ENCODE results near the gene SPPL3.

SPPL3 gene

DNA sequence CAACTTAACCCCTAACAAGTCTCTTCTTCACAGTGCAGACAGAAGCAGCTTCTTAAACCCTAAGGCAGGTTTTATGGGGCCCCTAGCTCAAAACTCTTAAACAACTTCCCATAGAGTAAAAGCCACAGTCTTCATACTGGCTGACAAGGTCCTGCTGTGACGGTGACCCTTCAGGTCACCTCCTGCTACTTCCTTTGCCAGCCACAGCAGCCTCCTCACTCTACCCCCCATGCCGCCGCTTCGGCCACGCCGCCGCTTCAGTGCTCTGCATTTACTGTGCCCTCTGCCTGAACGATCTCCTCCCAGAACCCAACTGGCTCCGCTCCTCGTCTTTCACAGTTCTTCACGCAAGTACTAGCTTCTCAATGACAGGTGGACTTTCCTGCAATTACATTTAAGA is 133.1 kb downstream of the SPPL3 start:
- DNase-seq = no peak

DNA sequence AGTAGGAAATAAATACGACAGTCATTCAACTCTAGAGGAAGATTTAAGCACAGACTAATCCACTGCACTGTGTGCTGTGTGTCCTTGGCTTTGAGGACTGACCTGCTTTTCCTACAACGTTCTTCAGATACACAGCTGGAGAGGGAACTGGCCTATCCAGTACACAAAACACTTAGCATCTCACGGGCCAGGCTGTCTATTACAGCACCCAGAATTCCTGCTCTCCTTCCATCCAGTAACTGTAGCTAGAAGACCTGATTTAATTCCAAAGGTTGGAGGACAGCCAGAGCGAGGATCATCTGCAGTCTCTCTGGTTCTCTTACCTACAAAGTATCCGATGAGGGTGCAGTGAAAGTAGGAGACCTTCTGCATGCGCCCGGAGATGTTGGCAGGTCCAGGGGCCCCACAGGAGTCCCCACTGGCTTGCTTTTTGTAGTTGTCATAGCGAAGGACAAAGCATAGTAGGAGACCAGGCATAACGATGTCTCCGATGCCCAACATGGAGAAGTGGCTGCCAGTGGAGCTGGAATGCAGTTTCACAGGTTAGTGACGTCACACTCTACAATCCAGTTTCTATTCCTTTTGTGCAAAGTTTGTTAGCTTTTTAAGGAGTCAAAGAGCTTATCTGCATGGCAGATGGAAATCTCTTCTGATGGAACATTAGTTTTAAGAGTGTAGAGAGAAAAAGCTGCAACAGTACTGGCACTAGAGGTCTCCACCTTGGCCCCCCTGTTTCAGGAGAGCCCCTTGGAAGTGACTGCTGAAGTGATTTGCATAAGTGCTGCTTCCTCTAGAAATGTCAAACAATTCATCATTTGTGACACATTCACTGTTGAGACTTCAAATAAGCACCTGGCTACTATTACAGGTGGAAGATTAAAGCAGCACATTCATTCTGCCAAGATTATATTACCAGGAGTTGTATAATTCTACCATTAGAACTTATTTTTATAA is 136.8 kb downstream of the SPPL3 start:
- DNase-seq = no peak

DNA sequence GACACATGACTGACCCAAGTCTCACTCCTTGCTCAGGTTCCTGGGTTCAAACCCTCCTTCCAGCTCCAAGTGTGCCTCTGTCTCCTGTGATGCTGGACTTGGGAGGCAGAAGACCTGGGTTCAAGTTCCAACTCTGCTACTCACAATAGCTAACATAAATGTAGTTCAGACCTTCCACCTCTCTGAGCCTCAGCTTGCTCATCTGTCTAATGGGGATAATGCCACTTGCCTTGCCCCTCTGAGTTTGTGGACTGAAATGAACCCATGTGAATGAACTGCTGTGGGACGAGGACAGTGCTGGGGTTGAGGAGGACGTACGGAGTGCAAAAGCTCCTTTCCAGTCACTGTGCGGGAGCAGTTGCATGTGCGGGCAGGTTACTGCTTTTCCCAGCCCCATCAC is 137.6 kb downstream of the SPPL3 start:
- DNase-seq = no peak

DNA sequence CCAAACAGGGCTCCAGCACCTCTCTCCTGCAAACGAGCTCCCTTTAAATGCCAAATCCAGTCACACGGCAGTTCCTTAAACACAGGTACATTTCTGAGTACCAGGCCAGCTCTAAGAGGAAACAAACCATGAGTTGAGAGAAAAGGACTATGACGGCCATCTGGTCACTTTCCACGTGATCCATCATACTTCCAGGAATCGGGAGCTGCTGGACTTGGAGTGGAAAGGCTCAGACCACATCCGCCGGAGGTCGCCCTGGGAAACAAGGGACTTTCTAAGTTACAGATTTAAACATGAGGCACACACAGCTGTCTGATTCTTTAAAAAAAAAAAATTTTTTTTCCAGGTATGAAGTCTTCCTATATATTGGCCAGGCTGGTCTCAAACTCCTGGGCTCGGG is 139.3 kb downstream of the SPPL3 start:
- no peak for DNase-seq

DNA sequence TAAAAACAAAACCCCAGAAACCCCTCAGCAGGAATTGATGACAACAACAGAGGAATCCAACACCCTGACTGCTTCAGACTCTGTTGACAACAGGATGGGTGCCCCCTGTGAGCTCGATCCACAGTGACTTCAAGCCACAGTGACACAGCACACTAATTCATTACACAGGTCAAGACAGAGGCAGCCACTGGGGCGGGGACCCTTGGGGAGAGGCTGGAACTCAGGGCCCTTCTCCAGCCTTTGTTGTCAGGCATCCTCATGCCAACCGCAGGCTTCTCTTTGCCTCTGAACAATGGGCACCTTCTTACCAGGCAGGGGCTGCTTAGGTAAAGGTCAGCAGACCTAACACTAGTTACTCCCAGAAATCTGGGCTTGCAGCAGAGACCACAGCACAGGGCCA is 140.9 kb downstream of the SPPL3 start:
- no peak for DNase-seq

DNA sequence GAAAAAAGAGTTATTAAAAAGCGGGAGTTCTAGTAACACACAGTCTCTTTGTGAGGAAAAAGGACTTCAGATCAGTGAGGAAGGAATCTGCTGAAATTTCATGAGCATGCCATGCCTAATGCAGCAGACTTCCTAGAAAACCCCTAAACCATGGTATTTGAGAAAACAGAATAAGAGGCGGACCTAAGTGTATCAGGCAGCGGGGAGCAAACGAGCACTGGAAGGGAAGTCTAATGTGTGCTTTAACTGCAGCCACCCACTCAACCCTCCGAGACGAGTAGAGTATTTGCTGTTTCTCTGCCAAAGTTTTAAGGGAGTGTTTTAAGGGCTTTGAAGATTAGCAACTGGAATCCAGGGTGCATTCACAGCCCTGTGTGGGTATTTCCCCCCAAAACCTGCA is 142.1 kb downstream of the SPPL3 start:
- DNase-seq = no peak

DNA sequence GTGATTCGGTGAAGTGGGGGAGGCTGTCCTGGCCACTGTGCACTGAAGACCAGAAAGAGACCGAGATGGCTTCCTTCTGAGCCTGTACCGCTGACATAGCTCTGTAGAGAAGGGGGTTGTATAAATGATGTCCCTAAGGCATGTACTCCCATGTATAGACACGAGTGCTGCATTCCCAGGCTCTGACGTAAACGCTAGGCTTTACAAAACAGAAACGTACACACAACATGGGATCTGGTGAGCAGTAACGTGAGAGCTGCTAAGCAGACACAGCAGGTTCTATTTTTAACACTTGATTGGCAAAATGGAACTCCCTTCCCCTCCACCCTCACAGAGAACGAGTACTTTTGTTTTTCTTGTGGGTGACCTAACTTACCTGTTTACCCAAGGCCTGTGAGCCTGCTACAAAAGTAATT is 142.6 kb downstream of the SPPL3 start:
- no peak for DNase-seq

DNA sequence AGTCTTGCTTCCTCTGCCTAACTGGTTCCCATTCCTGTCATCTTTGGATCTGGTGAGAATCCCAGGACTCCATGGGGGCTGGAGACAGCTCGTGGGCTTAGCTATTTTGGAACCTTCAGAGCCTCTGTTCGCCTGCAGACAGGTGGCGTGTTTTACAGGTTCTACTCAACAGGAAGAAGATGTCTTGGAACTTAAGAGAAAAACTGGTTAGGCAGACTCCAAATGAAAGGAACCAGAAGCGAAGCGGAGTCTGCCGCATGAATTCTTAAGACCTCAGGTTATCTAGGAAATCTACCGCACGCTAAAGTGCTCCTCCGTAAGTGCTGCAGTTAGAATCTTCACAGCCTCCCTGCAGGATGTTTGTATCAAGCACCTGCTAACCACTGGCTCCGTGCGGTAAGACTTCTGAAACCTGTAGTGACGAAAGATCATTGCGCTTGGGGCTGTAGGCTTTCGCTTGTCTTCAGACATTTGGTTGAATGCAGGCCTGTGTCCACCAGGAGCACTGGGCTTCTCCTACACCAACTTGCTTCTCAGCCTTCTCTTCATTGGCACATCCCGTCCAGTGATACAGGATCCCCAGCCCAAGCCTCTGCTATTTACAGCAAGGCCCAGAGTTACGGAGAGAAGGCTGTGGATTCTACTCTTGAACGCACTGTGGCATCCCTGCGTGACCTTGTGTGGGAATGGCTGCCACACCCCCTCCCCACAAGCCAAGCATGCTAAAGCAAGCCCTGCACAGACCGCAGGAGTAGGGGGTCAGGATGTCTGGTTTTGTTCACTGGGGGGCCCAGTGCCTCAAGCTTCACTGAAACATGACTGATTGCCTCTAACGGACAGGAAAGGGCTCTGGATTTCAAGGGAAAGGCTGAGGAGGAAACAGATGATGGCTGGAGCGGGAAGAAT is 143.6 kb downstream of the SPPL3 start:
- DNase-seq = no peak

DNA sequence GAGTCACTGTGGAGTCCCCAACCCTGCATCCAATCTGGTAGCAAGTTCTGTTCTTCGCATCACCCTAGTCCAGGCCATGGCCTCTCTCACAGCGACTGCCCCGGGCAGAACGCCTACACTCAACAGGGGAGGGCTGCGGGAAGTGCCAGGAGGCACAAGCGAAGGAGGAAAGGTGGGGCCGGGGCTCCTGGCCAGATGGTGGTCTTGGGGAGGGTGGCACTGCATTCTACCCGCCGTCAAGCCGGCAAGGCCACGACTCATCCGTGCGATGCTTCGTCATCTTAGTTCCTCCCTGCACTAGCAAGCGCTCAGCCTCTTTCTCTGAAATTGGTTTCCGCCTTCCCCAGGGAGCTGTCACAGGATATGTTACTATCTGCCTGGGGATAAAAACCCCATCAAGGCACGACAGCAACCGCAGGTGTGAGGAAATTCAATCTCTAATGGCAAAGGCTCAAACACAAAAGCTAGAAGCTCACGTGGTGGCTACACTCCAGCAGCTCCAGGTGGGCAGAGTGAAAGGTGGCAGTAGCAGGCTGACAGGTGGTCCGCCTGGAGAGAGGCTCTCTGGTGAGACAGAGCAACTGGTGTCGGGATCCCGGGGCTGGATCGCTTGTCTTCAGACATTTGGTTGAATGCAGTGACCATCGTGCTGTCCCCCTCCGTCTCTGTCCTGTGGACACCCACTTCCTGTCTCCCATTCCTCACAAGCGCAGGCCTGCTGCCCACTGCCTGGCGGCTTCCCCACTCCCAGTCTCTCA is 144.4 kb downstream of the SPPL3 start:
- no peak for DNase-seq

DNA sequence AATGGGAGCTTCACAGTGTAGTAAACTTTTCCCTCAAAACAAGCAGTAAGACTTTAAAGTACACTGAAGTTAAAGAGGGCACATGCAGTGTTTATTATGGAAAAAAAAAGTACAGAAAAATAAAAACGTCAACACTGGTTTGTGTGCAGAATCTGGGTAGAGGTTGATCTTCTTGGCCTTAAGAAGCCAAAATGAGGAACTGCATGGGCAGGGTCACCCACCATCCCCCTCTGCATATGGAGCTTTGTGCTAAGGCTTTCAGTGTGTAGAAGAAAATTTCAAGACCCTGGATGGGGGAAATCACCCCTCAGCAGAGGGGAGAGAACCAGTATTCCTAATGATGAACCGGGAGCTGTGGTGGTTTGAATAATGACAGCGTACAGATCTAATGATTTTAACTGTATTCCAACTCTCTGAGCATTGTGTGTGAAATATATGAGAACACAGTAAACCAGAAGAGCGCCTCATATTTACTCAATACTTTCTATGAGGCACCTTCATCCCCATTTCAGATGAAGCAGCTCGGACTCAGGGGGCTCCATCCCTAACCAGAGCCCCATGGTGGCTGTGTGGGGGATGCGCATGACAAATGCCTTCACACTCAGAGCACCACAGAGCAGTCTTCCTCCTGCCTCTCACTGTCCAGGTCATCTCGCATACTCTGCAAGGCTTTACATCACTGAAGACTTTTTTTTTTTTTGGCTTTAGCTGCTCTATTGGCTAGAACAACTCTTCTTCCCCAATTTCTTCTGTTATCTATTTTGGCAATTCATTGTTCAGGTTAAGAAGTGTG is 145.2 kb downstream of the SPPL3 start:
- no peak for DNase-seq

DNA sequence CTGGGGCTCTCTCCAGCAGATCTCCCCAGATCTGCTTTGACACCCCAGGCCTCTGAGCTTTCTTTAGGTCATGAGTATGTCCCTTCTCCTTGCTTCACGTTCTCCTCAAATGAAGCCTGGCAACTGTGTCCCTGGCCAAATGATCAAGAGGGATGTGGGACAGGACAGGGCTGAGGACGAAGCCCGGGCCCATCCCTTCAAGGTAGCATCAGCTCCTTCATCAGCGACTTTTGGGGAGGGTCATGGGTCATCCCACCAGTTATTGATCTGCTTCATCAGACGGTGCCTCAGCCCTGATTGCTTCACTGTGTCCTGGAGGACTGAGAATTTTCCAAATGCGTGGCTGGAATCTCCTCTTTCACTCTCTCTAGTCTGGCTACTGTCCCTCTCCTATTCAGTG is 146.2 kb downstream of the SPPL3 start:
- no peak for DNase-seq

DNA sequence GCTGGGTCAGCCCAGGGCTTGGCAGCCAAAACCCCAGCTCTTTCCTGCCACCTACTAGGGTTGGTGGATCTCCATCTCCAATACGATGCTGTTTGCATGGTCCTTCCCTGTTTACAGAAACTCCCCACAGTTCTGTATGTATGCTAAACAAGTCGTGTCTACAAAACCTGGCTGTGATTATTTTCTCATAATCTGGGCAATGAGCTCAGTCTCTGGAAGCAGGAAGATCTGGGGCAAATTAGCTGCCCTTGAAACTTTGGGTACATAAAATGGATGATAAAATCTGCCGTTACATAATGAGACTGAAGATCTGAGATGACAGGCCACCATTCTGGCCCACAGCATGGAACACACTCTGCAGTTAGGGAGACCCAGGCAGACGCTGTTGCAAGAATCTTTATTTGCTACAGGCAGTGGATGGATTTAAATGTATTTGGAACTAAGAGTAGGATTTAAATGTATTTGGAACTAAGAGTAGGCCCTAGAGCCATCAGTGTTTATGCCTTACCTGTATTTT is 146.9 kb downstream of the SPPL3 start:
- no peak for DNase-seq

DNA sequence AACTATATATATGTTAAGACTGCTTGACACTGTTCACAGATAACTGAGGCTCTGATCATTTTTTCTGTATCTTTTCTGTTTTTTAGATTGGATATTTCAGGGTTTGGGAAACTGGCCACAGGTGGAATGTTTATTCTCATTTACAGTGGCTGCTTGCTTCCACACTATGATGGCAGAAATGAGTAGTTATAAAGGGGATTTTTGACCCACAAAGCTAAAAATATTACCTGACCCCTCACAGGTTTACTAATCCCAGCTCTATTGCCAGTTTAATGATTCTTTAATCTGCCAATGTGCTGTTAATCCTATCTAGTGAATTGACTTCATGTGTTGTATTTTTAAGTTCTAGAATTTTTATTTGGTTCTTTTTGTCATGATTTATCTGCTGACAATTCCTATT is 148.9 kb downstream of the SPPL3 start:
- no peak for DNase-seq

DNA sequence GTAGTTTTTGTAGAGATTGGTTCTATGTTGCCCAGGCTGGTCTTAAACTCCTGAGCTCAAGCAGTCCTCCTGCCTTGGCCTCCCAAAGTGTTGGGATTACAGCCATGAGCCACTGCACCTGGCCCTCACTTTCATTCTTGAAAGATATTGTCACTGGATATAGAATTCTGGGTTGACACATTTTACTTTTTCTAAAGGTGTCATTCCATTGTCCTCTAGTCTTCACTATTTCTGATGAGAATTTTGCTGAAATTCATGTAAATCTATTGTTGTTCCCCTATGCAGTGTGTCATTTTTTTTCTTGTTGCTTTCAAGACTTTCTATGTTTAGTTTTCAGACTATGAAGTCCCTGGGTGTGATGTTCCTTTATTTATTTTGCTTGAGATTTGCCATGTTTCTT is 149.4 kb downstream of the SPPL3 start:
- DNase-seq = no peak

DNA sequence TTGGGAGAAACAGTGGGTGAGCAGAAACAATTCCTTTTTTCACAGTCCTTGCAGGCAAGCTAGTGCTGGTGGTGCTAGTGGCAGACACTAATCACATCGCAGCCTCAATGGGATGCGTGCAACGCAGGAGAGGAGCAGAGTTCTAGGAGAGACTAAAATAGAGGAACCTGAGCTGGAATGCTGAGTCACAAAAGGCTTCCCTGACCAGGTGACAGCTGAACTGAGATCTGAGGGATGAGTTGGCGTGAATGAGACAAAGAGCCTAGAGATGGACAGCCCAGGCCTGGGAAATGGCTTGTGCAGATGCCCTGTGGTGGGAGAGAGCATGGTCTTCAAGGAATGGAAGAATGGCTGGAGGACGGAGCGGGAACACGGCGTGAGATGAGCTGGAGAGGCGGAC is 152.8 kb downstream of the SPPL3 start:
- DNase-seq = no peak

DNA sequence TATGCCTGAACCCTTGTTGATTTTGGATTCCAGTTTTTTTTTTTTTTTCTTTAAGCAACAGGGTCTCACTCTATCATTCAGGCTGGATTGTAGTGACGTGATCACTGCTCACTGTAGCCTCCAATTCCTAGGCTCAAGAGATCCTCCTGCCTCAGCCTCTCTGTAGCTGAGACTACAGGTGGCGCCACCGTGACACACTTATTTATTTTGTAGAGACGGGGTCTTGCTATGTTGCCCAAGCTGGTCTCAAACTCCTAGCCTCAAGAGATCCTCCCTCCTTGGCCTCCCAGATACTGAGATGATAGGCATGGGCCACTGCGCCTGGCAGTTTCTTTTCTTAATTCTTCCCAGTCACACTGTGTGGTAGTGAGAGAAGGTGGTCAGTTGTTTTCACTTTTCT is 153.4 kb downstream of the SPPL3 start:
- no peak for DNase-seq

DNA sequence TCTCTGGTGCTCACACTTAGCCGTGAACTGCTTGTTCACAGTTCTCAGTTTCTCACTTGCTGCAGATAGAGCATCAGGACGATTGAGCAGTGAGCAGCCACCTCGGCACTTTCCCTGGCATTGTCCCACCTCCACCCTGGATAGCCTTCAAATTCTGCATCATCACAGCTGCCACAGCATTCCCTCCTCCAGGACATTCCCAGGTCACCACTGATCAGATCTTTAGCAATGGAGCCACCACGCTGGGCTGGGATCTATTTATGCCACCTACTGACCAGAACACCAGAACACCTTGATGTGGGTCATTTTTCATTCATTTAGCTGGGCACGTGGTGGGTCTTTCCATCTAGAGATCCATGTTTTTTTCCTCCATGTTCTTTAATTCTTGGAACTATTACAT is 154.9 kb downstream of the SPPL3 start:
- DNase-seq = no peak

DNA sequence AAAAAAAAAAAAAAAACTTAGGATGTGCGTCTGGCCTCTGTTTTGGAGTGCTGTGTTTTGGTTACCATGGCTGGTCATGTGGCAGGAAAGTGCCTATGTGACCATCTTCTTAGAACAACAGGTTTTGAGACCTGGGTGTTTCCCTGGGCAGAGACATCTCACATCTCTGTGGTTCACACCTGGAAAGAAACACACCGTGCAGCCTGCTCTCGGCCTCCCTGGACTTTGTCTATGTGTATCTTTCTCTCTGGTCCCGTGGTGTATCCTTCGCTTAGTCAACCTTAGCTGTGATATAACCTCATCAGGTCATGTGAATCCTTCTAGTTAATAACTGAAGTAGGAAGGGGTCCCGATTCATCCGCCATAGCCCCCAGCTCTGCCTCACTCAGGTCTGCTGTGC is 155.9 kb downstream of the SPPL3 start:
- DNase-seq = no peak

DNA sequence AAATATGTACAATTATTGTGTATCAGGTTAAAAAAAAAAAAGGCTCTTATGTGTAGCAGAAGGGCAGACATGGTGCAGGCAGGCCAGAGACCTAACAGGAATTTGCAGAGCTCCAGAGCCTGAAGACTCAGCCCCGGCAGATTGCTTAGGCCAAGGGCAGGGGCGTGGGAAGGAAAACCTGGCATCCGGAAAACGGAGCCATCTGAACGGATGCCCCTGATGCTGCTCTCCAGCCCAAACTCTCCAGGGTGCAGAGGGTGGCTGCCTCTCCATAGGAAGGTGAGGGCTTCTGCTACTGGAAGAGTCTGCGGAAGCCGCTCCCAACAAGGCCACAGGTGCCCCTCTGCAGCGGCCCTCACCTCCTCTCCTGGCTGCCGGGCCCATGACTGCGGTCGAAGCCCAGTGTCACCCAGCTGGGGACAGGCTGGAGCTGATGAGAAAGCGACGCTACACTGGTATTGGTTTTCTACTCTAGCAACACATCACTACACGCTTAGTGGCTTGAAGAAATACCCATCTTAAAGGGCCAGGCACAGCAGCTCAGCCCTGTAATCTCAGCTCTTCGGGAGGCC is 159.2 kb downstream of the SPPL3 start:
- no peak for DNase-seq

DNA sequence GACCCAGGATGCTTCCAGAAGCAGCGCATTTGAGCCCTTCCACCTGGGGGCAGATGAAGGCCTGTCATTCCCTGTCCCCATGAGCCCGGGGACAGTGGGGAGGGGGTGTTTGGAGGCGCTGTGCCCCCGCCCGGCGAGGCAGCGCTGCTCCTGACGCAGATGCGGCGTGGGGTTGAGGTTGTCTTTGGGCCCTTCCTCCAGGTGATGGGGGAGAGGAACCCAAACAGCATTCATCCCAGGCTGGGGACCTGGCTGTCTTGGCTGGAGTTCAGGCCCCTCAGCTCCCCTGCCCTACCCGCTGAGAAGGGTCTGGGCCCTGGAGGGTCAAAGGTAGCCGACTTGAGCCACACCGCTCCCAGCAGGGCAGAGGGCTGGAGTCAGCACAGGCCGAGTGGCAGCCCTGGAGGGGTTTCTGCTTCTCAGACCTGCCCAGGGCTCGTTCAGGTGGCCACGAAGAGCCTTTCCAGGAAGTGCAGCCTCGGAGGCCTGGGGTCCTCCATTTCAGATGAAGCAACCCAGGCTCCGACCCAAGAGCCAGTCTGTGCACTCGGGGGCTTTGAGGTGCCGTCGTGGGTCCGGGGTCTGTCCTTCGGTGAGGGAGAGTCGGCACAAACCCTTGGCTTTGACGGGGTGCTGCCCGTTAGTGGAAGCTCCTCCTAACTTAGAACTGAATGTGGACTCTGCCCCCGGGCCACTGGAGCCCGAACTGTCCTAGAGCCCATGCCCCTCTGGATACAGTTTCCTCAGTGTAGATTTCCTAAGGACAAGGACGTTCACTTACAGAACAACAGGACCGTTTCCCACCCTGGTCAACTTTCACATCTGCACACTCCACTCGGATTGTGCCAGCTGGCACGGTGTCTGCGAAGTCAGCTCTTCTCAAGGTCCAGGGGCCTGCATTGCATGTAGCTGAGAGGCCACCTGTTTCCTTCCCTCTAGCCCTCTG is 162.4 kb downstream of the SPPL3 start:
- no peak for DNase-seq

DNA sequence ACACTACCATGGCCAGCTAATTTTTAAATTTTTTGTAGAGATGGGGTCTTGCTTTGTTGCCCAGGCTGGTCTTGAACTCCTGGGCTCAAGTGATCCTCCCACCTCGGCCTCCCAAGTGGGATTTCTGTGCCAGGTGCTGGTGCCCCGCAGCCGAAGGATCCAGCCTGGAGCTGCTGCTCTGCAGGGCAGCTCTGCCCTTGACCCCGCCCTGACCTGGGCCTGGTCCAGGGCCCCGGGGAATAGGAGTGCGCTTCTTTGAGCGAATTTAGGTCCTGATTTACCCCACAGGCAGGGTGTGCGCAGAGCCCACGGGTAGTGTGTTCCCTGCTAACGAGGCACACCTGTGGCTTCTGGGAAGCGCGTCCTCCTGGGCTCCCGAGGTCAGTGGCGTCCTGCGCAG is 163.3 kb downstream of the SPPL3 start:
- no peak for DNase-seq

Measured in stimulated activated CD4-positive, alpha-beta T cell treated with anti-CD3 and anti-CD28 coated beads, Interleukin-2, amount 100 ng/mL, for 24 hours (primary cell).